Ascending aorta (tissue), 2 donors: ENCODE measurements around the gene SLC46A2. TPM values are rescaled to one million over a fixed set of nuclear protein-coding genes. Genes with fewer than 3 reads are reported as not detected.

Experiments
- DNase-seq, 2 donors: peaks; one replicate each; pipeline ENCODE4 v3.0.0-alpha.2; 2019; ENCODE audit warnings: low spot score in 2 of 2
- H3K27ac ChIP-seq, 2 donors: fragments of 200-600 bp; sonication (generic); one replicate each; pipeline ENCODE4 v1.5.1; 2016 to 2017; ENCODE audit warnings: mild to moderate bottlenecking in 1 of 2
- H3K27me3 ChIP-seq: fragments of 200-600 bp; sonication (generic); one replicate; pipeline ENCODE4 v1.5.1; 2017
- H3K36me3 ChIP-seq, 2 donors: fragments of 200-600 bp; sonication (generic); one replicate each; pipeline ENCODE4 v1.5.1; 2016
- H3K4me1 ChIP-seq, 2 donors: fragments of 200-600 bp; sonication (generic); one replicate each; pipeline ENCODE4 v1.5.1; 2016 to 2017; ENCODE audit warnings: mild to moderate bottlenecking in 1 of 2
- H3K4me3 ChIP-seq, 2 donors: fragments of 200-600 bp; sonication (generic); one replicate each; pipeline ENCODE4 v1.5.1; 2016 to 2017; ENCODE audit warnings: mild to moderate bottlenecking in 1 of 2
- H3K9me3 ChIP-seq, 2 donors: fragments of 200-600 bp; sonication (generic); one replicate each; pipeline ENCODE4 v1.5.1; 2016
- CTCF ChIP-seq, 3 experiments: fragments of 200-600 bp in 2 of 3; fragments of 450-650 bp in 1 of 3; sonication (generic) in 2 of 3; IDR thresholded peaks; one replicate each; pipeline ENCODE4 v1.5.1; 2016 to 2019; ENCODE audit warnings: antibody characterized with exemption in 3 of 3, mild to moderate bottlenecking in 1 of 3, moderate library complexity in 1 of 3
- intact Hi-C: fragments of 100-400 bp; cut with DNase I; formaldehyde crosslinking; loops from one replicate; pipeline ENCODE4 v1.15.1; 2023
- total RNA-seq: library from RNA; depleted of rRNA; stranded (reverse); fragments of >200 nt; gene quantifications from one replicate; pipeline ENCODE4 v1.1.0, GENCODE V29; 2016

The SLC46A2 gene
- total RNA-seq, 1 donor from 2014 or later: not detected

GRCh38 chr9:112863746-112864145 is 26.9 kb downstream of the SLC46A2 start:
- DNase-seq: no peak
- Histone ChIP-seq H3K27me3 (no peaks in the 10 kb centered on the region), H3K4me3 (no peak overlapping the region), H3K27ac (no peak overlapping the region), H3K9me3 (no peaks in the 10 kb centered on the region), H3K4me1 (no peaks in the 10 kb centered on the region), H3K36me3 (peaks cover 6 to 13% of the 10 kb centered on the region in 2 donors)
- intact Hi-C loops: no loop called here
- TF ChIP-seq CTCF (IDR thresholded peaks at IDR 0.05): no peak

- Histone ChIP-seq H3K27me3 (no peaks in the 10 kb centered on the region), H3K27ac (peak overlapping the region in 1 of 2 donors; percentile 40), H3K9me3 (no peaks in the 10 kb centered on the region), H3K36me3 (peaks cover under 1 to 8% of the 10 kb centered on the region in 2 donors), H3K4me3 (no peak overlapping the region), H3K4me1 (no peaks in the 10 kb centered on the region)
- no peak for TF ChIP-seq CTCF (IDR thresholded peaks at IDR 0.05)
- intact Hi-C loops: no loop called here
- DNase-seq: peak in 1 of 2 donors; percentile 67
Observed at GRCh38 chr9:112863214-112863613, 27.5 kb downstream of the SLC46A2 start.

DNA sequence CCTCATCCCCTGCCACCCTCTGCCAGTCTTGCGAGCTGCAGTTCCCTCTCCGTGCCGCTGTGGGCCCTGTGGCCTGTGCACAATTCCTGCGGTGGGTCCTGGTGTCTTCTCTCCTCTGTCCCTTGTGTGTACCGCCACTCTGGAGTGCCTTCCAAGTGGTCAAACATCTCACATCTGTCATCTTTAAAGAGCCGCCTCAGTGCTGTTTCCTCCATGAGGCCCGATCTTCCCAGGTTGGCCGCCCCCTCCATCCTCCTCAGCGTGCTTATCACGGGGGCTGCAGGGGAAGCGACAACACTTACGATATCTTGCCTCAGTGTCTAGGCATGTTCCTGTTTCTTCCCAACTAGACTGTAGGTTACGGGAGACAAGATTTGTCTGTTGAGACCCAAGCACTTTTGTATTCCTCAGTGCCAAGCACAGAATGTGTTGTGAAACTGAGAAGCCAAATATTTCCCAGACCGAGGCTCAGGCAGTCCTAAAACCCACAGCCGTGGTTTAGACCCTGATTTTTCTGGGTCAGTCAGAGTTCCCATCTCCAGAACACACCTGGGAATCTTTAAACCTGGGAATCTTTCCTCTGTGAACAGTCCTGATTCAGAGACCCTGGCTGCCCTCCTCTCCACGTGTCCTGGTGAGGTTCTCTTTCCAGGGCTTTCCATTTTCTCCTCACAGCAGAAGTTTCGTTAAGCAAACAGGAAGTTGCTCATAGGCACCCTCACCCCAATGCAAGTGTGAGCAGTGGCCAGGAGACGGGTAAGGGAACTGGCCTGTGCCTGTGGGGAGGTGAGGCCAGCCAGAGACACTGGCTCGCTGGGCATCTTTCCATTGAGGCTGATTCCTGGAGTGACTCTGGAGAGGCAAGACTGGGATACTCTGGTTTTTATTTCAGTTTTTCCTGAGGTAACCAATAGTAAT is 28.8 kb downstream of the SLC46A2 start:
- Histone ChIP-seq H3K9me3 (no peaks in the 10 kb centered on the region), H3K4me3 (no peak overlapping the region), H3K27me3 (no peaks in the 10 kb centered on the region), H3K27ac (peak overlapping the region in 1 of 2 donors; percentile 40), H3K36me3 (peaks cover 0 to 6% of the 10 kb centered on the region in 2 donors), H3K4me1 (no peaks in the 10 kb centered on the region)
- intact Hi-C loops: no loop called here
- TF ChIP-seq CTCF (IDR thresholded peaks at IDR 0.05): no peak
- DNase-seq: peak in 1 of 2 donors; percentile 69

DNA sequence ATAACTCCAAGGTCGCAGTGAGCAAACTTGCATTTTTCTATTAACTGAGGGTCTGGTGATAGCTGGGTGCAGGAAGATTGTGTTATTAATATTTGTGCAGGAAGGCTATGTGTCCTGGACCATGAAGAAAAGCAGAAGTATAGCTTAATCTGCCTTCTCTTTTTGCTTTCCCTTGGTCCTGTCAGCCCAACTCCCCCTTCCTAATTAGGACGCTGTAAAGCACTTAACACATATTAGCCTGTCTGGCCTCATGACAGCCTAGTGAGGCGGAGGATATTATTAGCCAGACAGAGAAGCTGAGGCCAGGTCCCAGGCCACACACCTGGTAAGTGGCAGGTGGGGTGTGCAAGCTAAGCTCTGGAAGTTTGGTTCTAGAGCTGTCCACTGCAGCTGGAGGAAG is 29.5 kb downstream of the SLC46A2 start:
- Histone ChIP-seq H3K36me3 (peaks cover 0 to 6% of the 10 kb centered on the region in 2 donors), H3K4me1 (no peaks in the 10 kb centered on the region), H3K27me3 (no peaks in the 10 kb centered on the region), H3K9me3 (no peaks in the 10 kb centered on the region), H3K4me3 (no peak overlapping the region), H3K27ac (peak overlapping the region in 1 of 2 donors; percentile 26)
- DNase-seq: no peak
- intact Hi-C loops: no loop called here
- no peak for TF ChIP-seq CTCF (IDR thresholded peaks at IDR 0.05)

GRCh38 chr9:112860451-112860850 is 30.2 kb downstream of the SLC46A2 start:
- Histone ChIP-seq H3K9me3 (no peaks in the 10 kb centered on the region), H3K27ac (no peak overlapping the region), H3K4me3 (no peak overlapping the region), H3K4me1 (no peaks in the 10 kb centered on the region), H3K36me3 (peaks cover 0 to 6% of the 10 kb centered on the region in 2 donors), H3K27me3 (no peaks in the 10 kb centered on the region)
- intact Hi-C loops: no loop called here
- DNase-seq: no peak
- TF ChIP-seq CTCF (IDR thresholded peaks at IDR 0.05): no peak
